Large intestine (tissue), 3 donors: ENCODE data around the gene FOLR3. TPM values are rescaled to one million over a fixed set of nuclear protein-coding genes. Genes with fewer than 3 reads are reported as not detected.

Experiments
- DNase-seq, 2 donors: peaks; one replicate each; pipeline versions ENCODE4 v3.0.0 to v3.0.0-alpha.2; 2013
- H3K27ac ChIP-seq: one replicate; pipeline ENCODE4 v1.5.1; 2013; ENCODE audit warnings: low read length
- H3K27me3 ChIP-seq: 2 replicates; pipeline ENCODE4 v1.6.1; 2013; ENCODE audit warnings: low read length; ENCODE audit not compliant: control insufficient read depth, insufficient read depth
- H3K36me3 ChIP-seq: 2 replicates; pipeline ENCODE4 v1.6.1; 2013; ENCODE audit warnings: low read length; ENCODE audit not compliant: control insufficient read depth, insufficient read depth
- H3K4me1 ChIP-seq: one replicate; pipeline ENCODE4 v1.6.1; 2013; ENCODE audit warnings: low read length; ENCODE audit not compliant: control insufficient read depth, insufficient read depth
- H3K4me3 ChIP-seq: one replicate; pipeline ENCODE4 v1.5.1; 2013; ENCODE audit warnings: low read length
- H3K9me3 ChIP-seq: one replicate; pipeline ENCODE4 v1.6.1; 2013; ENCODE audit warnings: mild to moderate bottlenecking, low read depth, low read length, moderate library complexity; ENCODE audit not compliant: control insufficient read depth
- WGBS: methylation state at CpG from one replicate; pipeline ENCODE4 v1.1.5; 2013; ENCODE audit warnings: low lambda C conversion rate; ENCODE audit not compliant: insufficient coverage; 5-methylcytosine and 5-hydroxymethylcytosine counted together
- polyA plus RNA-seq: library from polyadenylated mRNA; unstranded; fragments of 120-200 nt; gene quantifications from one replicate; pipeline ENCODE4 v1.2.1, GENCODE V29; 2013

Gene FOLR3
- polyA plus RNA-seq, 1 donor, result 0.36 TPM

GRCh38 chr11:72105888-72106287 is 29.6 kb upstream of the FOLR3 start, which contains the start of gene TOMT:
Gene TOMT (plus strand): TSS chr11:72105924. CDS start chr11:72105952, 28 bp downstream.
- no peak for DNase-seq
- H3K4me3 ChIP-seq, result no peak within 1 kb of the TSS
- no peaks in the 10 kb centered on the region for H3K9me3 ChIP-seq
- no peaks in the 10 kb centered on the region for H3K27me3 ChIP-seq
- WGBS, result no CpG with 5 or more reads among the region's 14 CpGs
- no peak within 1 kb of the TSS for H3K27ac ChIP-seq
- peaks cover 21% of the 10 kb centered on the region for H3K36me3 ChIP-seq
- H3K4me1 ChIP-seq, result peaks cover 16% of the 10 kb centered on the region

GRCh38 chr11:72111300-72112142 is 24.0 kb upstream of the FOLR3 start:
- no peak for DNase-seq
- WGBS, result no CpG with 5 or more reads among the region's 10 CpGs
- Histone ChIP-seq H3K4me3 (peak overlapping the region; percentile 57), H3K4me1 (peaks cover 10% of the 10 kb centered on the region), H3K36me3 (peaks cover 18% of the 10 kb centered on the region), H3K27me3 (no peaks in the 10 kb centered on the region), H3K27ac (peak overlapping the region; percentile 98), H3K9me3 (no peaks in the 10 kb centered on the region)

- Histone ChIP-seq H3K36me3 (peaks cover 18% of the 10 kb centered on the region), H3K27ac (peak within 1 kb of the TSS; percentile 98), H3K4me3 (peak within 1 kb of the TSS; percentile 57), H3K27me3 (no peaks in the 10 kb centered on the region), H3K9me3 (no peaks in the 10 kb centered on the region), H3K4me1 (peaks cover 10% of the 10 kb centered on the region)
- DNase-seq, result peak; percentile 99 to 100
- 8% methylated on average over 2 of the region's 49 CpGs for WGBS
Measured at GRCh38 chr11:72112143-72112977, 23.2 kb upstream of the FOLR3 start, which contains the start of gene ANAPC15. Gene ANAPC15 (minus strand): TSS chr11:72112695. CDS start chr11:72111276, 1,419 bp downstream.

GRCh38 chr11:72112978-72113808 is 22.3 kb upstream of the FOLR3 start:
- no peaks in the 10 kb centered on the region for H3K9me3 ChIP-seq
- H3K4me1 ChIP-seq, result peaks cover 10% of the 10 kb centered on the region
- H3K4me3 ChIP-seq, result peak overlapping the region; percentile 57
- peak overlapping the region; percentile 98 for H3K27ac ChIP-seq
- peak in 1 of 2 donors; percentile 17 for DNase-seq
- H3K27me3 ChIP-seq, result no peaks in the 10 kb centered on the region
- H3K36me3 ChIP-seq, result peaks cover 18% of the 10 kb centered on the region
- WGBS, result no CpG with 5 or more reads among the region's 9 CpGs

GRCh38 chr11:72114570-72114969 is 21.0 kb upstream of the FOLR3 start:
- WGBS, result no CpG with 5 or more reads among the region's 1 CpG
- peaks cover 9% of the 10 kb centered on the region for H3K36me3 ChIP-seq
- H3K27me3 ChIP-seq, result no peaks in the 10 kb centered on the region
- H3K9me3 ChIP-seq, result no peaks in the 10 kb centered on the region
- H3K4me3 ChIP-seq, result no peak overlapping the region
- peaks cover 10% of the 10 kb centered on the region for H3K4me1 ChIP-seq
- no peak for DNase-seq
- no peak overlapping the region for H3K27ac ChIP-seq

- WGBS, result 86% methylated on average over 1 of the region's 6 CpGs
- DNase-seq, result no peak
- Histone ChIP-seq H3K36me3 (no peaks in the 10 kb centered on the region), H3K27me3 (no peaks in the 10 kb centered on the region), H3K4me1 (peaks cover 10% of the 10 kb centered on the region), H3K4me3 (no peak overlapping the region), H3K27ac (no peak overlapping the region), H3K9me3 (no peaks in the 10 kb centered on the region)
Measured at GRCh38 chr11:72116019-72116755, 19.3 kb upstream of the FOLR3 start.

GRCh38 chr11:72119198-72119597 is 16.3 kb upstream of the FOLR3 start:
- Histone ChIP-seq H3K4me1 (no peaks in the 10 kb centered on the region), H3K27me3 (no peaks in the 10 kb centered on the region), H3K36me3 (no peaks in the 10 kb centered on the region), H3K4me3 (no peak overlapping the region), H3K27ac (no peak overlapping the region), H3K9me3 (peaks cover 3% of the 10 kb centered on the region)
- 92% methylated on average over 2 of the region's 6 CpGs for WGBS
- no peak for DNase-seq

- Histone ChIP-seq H3K36me3 (no peaks in the 10 kb centered on the region), H3K4me1 (no peaks in the 10 kb centered on the region), H3K9me3 (peaks cover 3% of the 10 kb centered on the region), H3K4me3 (no peak overlapping the region), H3K27ac (no peak overlapping the region), H3K27me3 (no peaks in the 10 kb centered on the region)
- no CpG with 5 or more reads among the region's 2 CpGs for WGBS
- no peak for DNase-seq
Measured at GRCh38 chr11:72120930-72121329, 14.6 kb upstream of the FOLR3 start.

- WGBS, result no CpG with 5 or more reads among the region's 1 CpG
Measured at GRCh38 chr11:72122607-72123006, 12.9 kb upstream of the FOLR3 start.

More at GRCh38 chr11:72122607-72123006, 12.9 kb upstream of the FOLR3 start:
- peaks cover 3% of the 10 kb centered on the region for H3K9me3 ChIP-seq
- no peaks in the 10 kb centered on the region for H3K36me3 ChIP-seq
- no peaks in the 10 kb centered on the region for H3K4me1 ChIP-seq
- no peak overlapping the region for H3K27ac ChIP-seq
- H3K4me3 ChIP-seq, result no peak overlapping the region
- DNase-seq, result no peak
- no peaks in the 10 kb centered on the region for H3K27me3 ChIP-seq
